ENCODE data around the gene CPSF3. TPM values are rescaled to one million over a fixed set of nuclear protein-coding genes. Genes with fewer than 3 reads are reported as not detected.

The CPSF3 gene
- total and polyA plus RNA-seq, 9 of the 15 experiments (the other 6 are each of a cell fraction or from before 2014, with no cell fraction given), result 54.2 to 151 (median 94.5) TPM

DNA sequence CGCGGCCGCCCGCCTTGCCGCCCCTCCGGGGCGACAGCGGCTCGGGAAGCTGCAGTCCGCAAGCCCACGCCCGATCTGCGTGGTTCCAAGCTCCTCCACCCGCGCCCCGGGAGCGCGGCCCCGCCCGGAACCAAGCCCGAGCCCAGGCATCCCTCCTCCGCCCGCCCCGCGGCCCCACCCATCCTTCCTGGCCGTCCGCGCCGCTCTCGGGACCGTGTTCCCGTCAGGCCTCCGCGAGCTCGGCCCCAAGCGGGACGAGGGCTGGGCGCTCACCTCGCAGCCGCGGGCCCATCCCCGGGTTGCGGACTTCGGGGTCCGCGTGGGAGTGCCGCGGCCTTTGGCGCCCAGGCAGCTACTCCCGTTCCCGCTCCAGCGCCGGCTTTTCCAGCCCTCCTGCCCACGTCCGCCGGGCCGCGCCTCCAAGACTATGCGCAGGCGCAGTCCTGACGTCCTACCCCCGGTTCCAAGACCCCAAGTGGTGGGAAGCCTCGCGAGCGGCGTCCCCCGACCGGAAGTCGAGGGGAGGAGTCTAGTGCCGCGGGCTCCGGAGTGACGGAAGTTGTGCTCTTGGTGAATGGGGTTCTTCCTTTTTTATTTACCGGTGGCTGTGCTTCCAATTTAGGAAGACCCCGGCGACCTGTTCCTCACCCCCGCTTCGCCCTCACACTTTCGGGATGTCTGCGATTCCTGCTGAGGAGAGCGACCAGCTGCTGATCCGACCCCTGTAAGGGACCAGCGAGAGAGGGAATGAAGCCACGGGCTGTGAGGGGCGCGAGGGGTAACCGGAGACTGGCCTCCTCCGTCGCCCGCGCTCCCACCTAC lies at the start of gene CPSF3, which contains the start of gene ITGB1BP1 (continued):
- TF ChIP-seq NFIC (IDR thresholded peaks at IDR 0.05) (peak; percentile 54), BDP1 (IDR thresholded peaks at IDR 0.05; ENCODE audit: insufficient read depth, insufficient read length) (no peak), RBM25 (IDR thresholded peaks at IDR 0.05; ENCODE audit: low read depth, low read length, severe bottlenecking) (peak; percentile 74), ZNF354B (CRISPR knock-in tag; IDR thresholded peaks at IDR 0.05) (no peak), HNRNPL (IDR thresholded peaks at IDR 0.05; ENCODE audit: low read depth, low read length) (peak; percentile 81; the same call in 1 of the 2 replicates), ZNF431 (CRISPR knock-in tag; IDR thresholded peaks at IDR 0.05) (peak; percentile 34; the same call in 1 of the 2 replicates), RUNX1 (IDR thresholded peaks at IDR 0.05; ENCODE audit: low read depth) (no peak), ETS2 (tag; IDR thresholded peaks at IDR 0.05; ENCODE audit: borderline replicate concordance, poor library complexity, severe bottlenecking) (no peak), NELFE (IDR thresholded peaks at IDR 0.05; ENCODE audit: insufficient read depth, insufficient read length) (no peak), KAT2B (IDR thresholded peaks at IDR 0.05; ENCODE audit: low read depth, low read length) (no peak), ZSCAN32 (CRISPR knock-in tag; IDR thresholded peaks at IDR 0.05) (0 out of 2 replicates have a peak, but pooled peaks have one; percentile 16), ZNF239 (CRISPR knock-in tag; IDR thresholded peaks at IDR 0.05) (no peak), HOXB6 (CRISPR knock-in tag; IDR thresholded peaks at IDR 0.05; ENCODE audit: borderline replicate concordance) (no peak), DIDO1 (tag; IDR thresholded peaks at IDR 0.05; ENCODE audit: low read depth) (peak; percentile 71), HLTF (IDR thresholded peaks at IDR 0.05) (no peak; the same call in 1 of the 2 replicates), PTTG1 (tag; IDR thresholded peaks at IDR 0.05; ENCODE audit: low read depth) (no peak), PHB2 (IDR thresholded peaks at IDR 0.05; ENCODE audit: low read depth) (no peak), ZNF785 (CRISPR knock-in tag; IDR thresholded peaks at IDR 0.05) (no peak), SIX5 (IDR thresholded peaks at IDR 0.05; ENCODE audit: borderline replicate concordance in 1 of 2, insufficient read depth in 1 of 2, low read depth in 1 of 2, low read length in 2 of 2) (no peak), POLR2A (conservative IDR thresholded peaks at IDR 0.05) (peak; percentile 87), GATAD2A (IDR thresholded peaks at IDR 0.05) (peak; percentile 95), TAF9B (IDR thresholded peaks at IDR 0.05; ENCODE audit: partially characterized antibody) (peak; percentile 38), PHB (CRISPR knock-in tag; IDR thresholded peaks at IDR 0.05) (no peak)
- TF ChIP-seq, protein P1, sequence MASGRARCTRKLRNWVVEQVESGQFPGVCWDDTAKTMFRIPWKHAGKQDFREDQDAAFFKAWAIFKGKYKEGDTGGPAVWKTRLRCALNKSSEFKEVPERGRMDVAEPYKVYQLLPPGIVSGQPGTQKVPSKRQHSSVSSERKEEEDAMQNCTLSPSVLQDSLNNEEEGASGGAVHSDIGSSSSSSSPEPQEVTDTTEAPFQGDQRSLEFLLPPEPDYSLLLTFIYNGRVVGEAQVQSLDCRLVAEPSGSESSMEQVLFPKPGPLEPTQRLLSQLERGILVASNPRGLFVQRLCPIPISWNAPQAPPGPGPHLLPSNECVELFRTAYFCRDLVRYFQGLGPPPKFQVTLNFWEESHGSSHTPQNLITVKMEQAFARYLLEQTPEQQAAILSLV (tag; IDR thresholded peaks at IDR 0.05), result no peak
- TF ChIP-seq, protein P2, sequence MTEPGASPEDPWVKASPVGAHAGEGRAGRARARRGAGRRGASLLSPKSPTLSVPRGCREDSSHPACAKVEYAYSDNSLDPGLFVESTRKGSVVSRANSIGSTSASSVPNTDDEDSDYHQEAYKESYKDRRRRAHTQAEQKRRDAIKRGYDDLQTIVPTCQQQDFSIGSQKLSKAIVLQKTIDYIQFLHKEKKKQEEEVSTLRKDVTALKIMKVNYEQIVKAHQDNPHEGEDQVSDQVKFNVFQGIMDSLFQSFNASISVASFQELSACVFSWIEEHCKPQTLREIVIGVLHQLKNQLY (CRISPR knock-in tag; conservative IDR thresholded peaks at IDR 0.05), result no peak
- TF ChIP-seq, protein P3, sequence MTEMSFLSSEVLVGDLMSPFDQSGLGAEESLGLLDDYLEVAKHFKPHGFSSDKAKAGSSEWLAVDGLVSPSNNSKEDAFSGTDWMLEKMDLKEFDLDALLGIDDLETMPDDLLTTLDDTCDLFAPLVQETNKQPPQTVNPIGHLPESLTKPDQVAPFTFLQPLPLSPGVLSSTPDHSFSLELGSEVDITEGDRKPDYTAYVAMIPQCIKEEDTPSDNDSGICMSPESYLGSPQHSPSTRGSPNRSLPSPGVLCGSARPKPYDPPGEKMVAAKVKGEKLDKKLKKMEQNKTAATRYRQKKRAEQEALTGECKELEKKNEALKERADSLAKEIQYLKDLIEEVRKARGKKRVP (CRISPR knock-in tag; IDR thresholded peaks at IDR 0.05), result peak; percentile 18; the same call in 1 of the 2 replicates
- TF ChIP-seq, protein P4, sequence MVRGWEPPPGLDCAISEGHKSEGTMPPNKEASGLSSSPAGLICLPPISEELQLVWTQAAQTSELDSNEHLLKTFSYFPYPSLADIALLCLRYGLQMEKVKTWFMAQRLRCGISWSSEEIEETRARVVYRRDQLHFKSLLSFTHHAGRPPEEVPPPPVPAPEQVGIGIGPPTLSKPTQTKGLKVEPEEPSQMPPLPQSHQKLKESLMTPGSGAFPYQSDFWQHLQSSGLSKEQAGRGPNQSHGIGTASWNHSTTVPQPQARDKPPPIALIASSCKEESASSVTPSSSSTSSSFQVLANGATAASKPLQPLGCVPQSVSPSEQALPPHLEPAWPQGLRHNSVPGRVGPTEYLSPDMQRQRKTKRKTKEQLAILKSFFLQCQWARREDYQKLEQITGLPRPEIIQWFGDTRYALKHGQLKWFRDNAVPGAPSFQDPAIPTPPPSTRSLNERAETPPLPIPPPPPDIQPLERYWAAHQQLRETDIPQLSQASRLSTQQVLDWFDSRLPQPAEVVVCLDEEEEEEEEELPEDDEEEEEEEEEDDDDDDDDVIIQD (CRISPR knock-in tag; IDR thresholded peaks at IDR 0.05), result no peak
